Fibroblast of lung (primary cell): ENCODE results near the gene L3MBTL3.

Experiments used
- EZH2 ChIP-seq: IDR thresholded peaks from 2 replicates; pipeline ENCODE4 v1.5.1; 2012; ENCODE audit warnings: low read length, control low read depth, mild to moderate bottlenecking; ENCODE audit errors: missing control alignments
- TF ChIP-seq, protein P1 (sequence below), 2 donors: IDR thresholded peaks in 1 of 2; conservative IDR thresholded peaks in 1 of 2; 1 replicate in 1 of 2; 2 replicates in 1 of 2; pipeline ENCODE4 v1.5.1; 2011 to 2012; ENCODE audit warnings: low read length in 2 of 2, control low read depth in 1 of 2, inconsistent platforms in 1 of 2, low read depth in 1 of 2, mild to moderate bottlenecking in 1 of 2

- TF ChIP-seq, protein P1, sequence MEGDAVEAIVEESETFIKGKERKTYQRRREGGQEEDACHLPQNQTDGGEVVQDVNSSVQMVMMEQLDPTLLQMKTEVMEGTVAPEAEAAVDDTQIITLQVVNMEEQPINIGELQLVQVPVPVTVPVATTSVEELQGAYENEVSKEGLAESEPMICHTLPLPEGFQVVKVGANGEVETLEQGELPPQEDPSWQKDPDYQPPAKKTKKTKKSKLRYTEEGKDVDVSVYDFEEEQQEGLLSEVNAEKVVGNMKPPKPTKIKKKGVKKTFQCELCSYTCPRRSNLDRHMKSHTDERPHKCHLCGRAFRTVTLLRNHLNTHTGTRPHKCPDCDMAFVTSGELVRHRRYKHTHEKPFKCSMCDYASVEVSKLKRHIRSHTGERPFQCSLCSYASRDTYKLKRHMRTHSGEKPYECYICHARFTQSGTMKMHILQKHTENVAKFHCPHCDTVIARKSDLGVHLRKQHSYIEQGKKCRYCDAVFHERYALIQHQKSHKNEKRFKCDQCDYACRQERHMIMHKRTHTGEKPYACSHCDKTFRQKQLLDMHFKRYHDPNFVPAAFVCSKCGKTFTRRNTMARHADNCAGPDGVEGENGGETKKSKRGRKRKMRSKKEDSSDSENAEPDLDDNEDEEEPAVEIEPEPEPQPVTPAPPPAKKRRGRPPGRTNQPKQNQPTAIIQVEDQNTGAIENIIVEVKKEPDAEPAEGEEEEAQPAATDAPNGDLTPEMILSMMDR (conservative IDR thresholded peaks at IDR 0.05 in 1 of 2, IDR thresholded peaks at IDR 0.05 in 1 of 2; ENCODE audit: low read depth in 1 of 2, low read length in 2 of 2) = no peak
- TF ChIP-seq EZH2 = no peak
These were observed 169.2 kb downstream of the L3MBTL3 start for GRCh38 chr6:130187335-130188206.
